Ecto neural progenitor cell (in vitro differentiated cells): ENCODE measurements around the gene SDCCAG8.

ENCODE experiments used
- DNase-seq: peaks from one replicate; pipeline ENCODE4 v3.0.0-alpha.2; 2018; ENCODE audit warnings: low spot score

The SDCCAG8 gene

DNA sequence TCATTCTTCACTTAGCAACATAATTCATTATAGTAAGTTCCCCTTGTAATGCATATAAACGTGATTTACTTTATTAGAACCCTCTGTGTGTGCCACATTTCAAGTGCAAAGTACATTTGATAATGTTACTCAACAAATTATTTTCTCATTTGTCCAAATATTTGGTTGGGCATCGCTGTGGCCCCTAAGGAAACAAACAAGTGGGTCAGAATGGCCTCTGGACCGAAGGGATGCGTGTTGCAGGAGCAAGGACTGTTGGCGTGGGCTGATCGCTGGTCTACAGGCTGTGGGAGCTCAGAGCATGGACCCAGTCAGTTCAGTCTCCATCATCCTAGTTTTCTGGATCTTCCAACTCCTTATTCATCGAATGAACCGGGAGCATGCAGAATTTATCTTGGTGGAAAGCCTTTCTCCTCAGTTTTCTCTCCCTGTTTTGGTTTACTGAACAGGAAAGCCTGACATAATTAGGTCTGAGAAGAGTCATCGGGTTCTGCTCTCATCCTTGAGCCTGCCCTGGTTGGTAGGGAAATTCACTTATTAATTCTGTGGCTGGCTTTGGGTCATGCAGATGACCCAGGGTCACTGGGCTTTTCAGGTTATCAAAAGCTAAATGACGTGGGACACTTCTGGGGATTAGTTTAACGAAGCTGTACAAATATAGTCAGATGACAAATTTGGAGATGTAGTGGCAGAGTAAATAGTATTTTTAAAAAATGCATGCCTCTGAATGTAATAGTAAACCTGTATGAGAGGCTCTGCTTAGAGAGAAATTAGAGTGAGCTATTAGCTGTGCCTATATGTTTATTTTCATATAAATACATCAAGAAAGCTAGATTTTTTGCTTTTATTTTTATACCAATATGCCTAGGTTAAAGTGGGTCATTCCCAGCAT lies 200.2 kb downstream of the SDCCAG8 start:
- DNase-seq: no peak

DNA sequence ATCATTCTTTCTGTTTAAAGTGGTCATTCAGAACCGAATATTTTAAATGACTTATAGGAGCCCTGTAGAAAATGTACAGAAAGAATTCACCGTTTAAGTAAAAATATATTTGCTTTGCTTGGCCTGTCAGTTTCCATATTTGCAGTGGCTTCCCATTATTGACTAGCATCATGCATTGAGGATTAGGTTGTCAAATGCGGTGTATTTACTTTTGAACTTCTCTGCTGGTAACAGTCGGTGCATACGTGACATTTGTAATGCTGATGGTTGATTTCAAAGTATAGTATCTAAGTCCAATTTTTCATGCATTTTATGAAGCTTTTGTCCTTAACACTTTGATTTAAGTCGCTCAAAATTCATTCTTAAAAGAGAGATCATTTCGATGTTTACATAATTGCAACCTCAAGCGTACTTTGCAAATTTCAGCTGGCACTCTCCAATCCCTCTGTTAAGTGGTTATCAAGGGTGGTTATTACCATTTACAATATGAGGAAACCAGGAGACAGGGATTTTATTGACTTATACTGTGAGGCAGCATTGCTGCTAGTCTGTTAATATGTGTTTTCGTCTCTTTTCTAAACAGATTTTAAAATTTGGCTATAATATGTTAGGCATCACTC lies 201.6 kb downstream of the SDCCAG8 start:
- DNase-seq: no peak

DNA sequence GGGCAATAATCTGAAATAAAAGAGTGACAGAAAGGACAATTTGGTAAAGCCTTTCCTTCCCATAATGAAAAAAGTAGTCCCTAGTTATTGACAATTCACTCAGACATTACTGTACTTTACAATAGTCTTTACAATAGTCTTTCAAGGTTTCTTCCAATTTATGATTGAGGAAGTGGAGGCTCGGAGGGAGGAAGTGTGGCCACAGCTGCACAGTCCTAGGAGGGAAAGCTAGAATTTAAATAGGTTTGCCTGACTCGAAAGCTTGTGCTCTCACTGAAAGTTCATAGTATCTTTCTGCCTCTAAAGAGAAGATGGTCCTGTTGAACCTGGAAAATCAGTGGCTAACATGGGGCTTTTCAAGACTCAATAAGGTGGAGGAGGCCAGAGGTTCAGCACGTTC lies 203.2 kb downstream of the SDCCAG8 start:
- DNase-seq: no peak

DNA sequence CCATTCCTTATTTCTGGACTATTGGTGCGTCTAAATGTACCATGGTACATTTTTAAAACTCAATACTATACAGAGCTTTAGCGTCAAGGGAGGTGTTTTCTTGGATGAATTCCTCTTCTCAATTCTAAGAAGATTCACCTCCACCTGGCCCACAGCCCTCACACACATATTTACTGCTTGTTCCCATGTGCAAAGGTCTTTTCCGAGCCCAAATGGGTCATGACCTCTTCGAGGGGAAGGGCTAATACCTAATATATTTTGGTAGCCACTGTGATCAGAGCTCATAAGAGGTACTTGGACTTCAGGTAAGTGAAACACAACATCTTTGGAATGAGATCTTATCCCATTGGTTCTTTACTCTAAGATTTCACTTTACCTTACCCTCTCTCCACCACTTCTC lies 205.9 kb downstream of the SDCCAG8 start:
- no peak for DNase-seq

DNA sequence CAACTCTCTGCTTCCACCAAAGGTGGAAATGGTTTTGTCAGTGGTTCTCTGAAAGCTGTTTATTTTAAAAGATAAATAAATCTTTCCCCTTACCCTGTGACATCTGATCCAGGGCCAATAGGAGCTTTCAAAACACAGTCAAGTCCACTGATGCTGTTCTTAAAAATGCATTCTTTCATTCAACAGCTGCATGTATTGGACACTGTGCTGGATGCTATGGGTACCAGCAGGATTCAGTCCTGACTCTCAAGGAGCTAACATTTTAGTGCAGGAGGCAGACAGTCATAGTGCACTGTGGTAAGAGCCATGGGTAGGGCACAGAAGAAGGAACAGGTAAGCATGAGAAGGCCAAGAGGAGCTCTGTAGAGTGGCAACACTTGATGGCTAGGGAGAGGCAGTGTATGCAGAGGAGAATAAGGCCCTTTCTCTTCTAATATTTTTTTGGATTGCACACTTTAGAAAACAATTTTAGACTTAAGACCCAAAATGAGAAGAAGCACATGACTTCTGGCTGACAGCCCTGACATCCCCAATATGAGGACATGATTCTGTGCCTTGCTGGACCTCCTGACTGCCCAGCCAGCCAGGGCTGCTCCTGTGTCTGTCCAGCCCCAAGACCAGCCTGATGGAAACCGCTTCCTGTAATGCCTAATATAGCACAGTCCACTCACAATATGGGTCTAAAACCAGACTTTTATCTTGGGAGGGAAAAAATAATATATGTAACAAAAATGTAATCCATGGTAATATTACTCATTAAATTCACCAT lies 207.3 kb downstream of the SDCCAG8 start:
- no peak for DNase-seq

DNA sequence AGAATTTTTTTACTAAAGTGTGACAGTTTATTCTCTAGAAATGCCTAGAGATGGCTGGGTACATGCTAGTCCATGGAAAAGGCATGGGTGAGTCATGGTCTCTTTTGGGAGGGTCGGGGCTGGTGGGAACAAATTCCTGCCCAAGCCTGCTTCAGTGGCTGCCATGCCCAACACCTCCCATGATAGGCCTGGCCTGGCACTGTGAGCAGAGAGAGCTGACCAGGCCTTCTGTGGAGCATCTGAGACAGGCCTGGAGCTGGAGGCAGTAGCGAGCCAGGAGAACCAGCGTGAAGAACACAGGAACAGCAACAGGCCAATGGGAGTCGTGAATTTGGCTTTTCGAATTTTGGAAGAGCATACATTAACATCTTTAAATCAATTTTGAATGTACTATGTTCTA lies 209.2 kb downstream of the SDCCAG8 start:
- peak; percentile 34 for DNase-seq

DNA sequence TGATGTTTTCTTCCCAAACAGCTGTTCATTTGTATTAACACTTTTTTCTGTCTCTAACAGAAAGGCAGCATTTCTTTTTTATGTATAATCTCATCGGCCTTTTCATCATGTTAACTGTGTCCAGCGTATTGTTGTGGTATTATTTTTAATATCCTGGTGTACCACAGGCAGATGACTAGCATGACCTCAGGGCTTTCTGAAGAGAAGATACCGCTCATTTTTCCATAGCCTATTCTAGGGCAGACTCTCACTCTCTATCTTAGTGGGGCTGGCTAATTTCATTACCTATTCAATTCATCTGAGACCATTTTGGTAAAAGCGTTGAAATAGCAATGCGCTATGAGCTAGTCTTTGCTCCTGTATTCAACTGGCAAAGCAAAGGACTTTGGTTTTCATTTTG lies 209.9 kb downstream of the SDCCAG8 start:
- no peak for DNase-seq

DNA sequence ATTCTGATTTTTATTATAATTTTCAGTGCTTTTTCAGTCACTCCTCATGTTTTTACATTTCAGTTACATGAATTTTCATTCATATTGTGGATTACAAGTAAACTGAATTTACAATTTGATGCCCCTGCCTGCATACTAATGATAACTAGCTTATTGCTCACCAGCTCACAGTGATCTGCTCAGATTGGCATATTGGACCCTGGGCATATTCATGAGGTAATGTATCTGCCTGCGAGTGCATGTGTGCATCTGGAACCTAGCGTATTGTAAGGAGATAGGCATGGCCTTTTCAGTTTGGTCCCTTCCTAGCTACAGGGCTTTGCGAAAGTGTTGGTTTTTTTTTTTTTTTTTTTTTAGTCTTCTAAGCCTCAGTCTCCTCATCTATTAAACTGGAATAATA lies 213.7 kb downstream of the SDCCAG8 start:
- no peak for DNase-seq

DNA sequence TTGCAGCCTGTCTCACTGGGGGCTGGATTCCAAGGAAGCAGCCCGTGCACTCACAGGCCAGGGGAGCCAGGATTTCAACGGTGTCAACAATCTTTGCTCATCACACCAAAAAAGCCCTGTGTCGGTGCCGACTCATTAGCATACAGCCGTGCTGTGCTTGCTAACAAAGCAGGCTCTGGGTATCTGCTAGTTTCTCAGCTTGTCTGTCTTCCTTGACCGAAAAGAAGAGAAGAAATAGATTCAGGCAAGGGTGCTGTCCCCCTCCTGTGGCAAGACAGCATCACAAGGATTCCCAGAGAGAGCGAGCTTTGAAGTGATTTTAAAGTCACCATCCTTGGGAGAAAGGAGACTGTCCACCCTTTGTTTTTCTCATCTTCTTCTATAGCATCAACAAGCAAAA lies 214.7 kb downstream of the SDCCAG8 start:
- no peak for DNase-seq

DNA sequence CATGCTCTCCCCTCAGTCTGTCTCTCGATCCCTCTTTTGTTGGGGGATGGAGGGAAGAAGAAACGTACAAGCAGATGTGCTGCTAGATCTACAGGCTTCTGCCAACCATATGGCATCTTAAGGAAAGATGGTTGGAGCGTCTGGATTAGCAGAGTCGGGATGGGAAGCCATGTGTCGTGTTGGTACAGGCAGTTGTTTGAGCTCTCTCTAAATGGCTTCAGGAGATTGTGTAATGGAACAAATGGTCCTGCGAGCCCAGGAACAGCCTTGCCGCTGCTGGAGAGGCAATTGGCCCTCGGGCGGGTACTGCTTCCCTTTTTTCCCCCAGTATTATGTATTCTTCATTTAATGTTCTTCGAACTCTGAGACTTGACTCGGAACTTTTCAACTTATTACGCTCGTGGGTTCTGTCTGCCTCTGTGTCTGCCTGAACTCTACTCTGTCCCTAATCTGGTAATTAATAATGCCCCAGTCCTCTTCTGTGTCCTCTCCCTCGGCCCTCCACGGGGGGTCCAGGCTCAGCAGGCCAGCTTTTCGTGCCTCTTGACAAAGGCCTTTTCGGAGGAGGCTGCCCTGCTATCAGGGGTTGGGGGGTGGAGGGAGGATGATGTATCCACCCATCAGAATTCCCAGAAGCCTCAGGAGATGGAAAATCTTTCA lies 215.3 kb downstream of the SDCCAG8 start:
- DNase-seq: no peak

DNA sequence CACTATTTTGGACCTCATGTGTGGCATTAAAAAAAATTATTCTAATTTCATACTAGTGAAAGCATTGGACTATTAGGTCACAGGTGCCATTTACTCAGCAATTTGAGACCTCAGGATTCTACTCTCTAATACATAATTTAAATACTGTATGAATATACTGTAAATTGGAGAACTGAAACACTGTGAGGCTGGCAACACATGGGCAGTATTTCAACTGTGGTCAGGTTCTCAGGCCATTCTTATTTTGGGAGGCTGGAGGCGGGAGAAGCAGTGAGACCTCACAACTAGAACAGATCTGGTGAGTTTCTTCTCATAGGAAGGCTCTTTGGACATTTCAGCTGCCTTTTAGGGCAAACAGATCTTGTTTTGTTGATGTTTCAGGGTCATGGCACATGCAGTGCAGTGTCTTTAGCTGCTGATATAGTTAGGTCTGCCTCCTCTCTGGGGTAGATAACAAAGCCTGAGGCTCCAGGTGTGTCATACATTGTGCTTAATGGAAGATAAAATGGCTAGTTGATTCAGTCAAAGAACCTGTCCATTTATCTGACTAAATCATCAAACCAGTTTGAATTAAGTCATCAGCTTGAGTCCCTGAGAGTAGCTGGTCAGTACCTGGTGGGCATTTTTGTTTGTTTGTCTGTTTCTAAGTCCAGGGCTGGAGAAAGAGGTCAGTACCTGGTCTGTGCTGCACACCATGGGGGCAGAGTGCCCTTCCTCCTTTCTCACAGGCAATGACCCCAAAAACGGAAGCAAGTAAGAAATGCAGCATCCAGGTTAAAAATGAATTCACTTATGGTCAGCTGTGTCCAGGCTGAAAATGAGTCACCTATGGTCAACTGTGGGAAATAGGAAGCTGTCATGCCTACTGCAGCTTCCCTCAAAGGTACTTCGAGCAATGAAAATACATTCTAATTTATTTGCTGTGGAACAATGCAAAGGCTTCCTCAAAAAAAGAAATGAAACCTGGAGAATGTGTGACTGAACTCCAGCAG lies 216.2 kb downstream of the SDCCAG8 start:
- no peak for DNase-seq

DNA sequence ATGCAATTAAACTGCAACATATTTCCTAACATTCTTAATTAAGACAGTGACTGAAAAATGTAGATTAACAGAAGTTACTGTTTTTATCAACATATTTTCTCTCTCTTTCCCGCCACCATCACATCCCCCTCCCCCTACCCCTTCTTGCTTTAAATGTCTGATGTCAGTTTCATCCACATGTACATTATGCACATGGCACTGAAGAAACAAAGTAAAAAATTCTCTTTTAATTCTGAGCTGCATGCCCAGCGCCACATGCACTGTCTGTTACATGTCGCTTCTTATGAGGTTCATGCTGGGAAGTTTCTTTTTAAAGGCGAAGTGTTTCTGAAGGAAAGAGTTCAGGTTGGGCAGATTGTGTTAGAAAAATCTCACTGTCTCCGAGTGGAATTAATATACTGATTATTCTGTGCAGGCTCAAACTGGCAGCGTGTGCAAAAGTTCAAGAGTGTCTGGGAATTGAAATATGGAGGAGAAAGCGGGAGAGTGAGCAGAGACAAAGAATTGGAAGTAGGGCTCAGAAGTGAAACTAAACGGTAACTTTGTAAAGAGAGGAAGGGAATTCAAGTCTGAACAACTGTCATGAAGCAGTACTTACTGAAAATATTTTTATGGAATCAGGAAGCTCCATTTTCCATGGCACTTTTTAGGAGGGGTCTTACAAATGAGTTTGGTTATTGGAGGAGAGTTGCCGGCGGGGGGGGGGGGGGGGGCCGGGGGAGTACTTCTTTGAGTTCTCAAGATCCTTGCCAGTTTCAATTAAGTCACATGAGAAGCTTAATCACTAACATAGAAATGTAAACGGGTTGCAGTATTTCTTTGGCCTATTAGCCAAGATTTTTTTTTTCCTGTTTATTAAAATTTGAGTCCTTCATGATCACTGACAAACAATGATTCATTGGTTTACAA lies 217.6 kb downstream of the SDCCAG8 start:
- no peak for DNase-seq

DNA sequence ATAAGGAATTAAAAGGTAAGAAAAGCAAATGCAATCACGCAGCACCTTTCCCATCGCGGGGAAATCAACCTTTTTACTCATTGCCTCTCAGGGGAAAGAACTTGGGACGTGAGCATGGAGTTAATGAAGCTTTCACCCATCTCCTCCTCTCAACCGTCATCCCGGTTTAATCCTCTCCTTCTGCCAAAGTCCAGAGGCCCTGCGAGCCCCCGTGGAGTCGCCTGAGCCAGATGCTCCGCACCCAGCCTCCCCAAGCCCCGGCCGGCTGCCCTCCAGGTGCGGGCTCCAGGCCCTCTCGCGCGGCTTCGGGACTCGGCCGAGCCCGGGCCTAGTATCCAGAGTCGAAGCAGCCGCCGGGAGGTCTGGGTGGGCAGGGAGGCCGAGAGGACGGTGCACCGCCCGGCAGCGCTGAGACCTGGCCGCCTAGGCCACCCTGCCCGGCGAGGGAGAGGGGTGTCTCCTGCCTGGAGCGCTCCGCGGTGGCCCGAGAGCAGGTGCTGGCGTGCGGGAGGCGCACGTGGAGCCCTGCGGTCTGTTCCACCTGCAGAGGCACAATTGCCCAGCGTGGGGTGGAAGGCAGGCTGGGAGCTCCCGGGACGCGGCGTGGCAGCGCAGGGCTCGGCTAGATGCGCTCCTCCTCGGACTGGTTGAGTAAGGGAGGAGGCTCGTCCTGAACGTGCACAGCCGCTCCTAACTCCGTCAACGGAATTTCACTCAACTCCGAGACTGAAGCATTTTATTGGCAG lies 218.5 kb downstream of the SDCCAG8 start:
- DNase-seq: peak; percentile 62

DNA sequence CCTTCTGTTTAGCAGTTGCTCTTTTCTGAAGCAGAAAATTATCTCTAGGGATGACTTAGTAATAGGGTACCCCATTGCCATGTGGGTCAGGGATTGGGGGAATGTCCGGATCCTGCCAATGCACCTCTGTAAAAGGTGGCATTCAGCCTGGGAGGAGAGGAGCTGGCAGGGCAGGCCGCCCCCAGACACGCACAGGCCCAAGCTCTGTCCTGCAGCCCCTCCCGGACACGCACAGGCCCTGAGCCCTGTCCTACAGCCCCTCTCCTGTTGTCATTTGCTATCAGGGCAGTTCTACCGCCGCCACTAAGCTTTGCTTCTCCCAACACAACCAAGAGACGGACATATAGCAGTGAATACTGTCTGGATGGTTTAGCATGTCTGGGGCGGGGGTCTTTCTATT lies 219.1 kb downstream of the SDCCAG8 start:
- DNase-seq: no peak

DNA sequence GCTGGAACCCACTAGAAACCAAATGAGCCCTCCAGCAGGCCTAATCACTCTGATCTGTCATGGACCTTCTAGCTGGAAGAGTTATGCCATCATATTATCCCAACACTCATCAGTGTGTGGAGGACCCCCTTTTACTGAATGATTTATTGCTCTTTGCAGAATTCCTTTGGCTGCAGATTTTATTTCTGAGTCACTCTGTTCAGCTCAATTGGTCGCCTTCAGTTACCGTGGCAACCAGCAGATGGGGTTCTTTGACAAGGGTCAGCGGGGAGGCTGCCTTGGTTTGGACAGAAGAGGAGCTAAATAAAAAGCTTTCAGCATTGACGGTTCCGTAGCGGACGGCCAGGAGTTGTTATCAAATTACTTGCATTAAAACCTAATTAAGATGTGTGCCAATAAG lies 220.1 kb downstream of the SDCCAG8 start:
- peak; percentile 65 for DNase-seq

DNA sequence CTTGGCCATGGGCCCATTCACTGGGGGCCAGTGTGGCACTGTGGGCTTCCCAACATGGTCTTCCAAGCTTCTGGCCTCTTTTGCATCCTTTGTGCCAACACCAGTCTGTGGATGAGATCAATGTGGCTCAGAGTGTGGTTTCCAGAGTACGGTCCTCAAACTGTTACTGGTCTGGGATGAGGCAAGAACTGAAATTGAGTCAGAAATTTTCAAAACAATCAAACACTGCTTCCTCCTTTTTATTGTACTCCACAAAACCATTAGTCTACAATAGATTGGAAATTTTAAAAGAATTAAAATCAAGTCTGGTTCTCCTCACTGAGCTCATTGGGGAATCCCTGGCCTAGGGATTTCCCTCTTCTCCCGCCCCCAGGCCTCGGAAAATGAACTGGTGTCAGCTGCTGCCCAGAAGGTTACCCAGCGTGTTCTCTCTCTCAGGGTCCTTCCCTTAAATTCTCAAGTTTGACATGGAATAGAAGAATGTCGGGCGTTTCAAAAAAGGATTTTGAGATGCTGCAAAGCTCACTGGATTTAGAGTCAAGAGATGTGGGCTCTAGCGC lies 222.0 kb downstream of the SDCCAG8 start:
- DNase-seq: no peak

DNA sequence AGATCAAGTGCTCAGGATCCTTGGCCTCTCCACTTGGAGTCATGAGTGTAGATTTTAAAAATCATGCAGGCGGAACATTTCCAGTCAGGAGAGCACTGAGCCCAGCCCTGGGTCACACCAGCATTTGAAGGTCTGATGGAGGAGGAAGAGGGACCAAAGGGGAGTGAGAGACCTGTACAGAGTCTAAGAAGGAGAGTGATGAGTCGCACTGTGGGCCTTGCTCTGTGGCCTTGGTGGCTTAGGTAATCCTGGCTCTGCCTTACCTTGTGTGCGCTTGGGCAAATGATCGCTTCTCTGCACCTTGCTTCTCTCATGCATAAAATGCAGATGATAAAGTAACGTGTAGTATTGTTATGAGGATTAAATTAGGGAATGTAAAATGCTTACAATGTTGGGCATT lies 225.3 kb downstream of the SDCCAG8 start:
- no peak for DNase-seq

DNA sequence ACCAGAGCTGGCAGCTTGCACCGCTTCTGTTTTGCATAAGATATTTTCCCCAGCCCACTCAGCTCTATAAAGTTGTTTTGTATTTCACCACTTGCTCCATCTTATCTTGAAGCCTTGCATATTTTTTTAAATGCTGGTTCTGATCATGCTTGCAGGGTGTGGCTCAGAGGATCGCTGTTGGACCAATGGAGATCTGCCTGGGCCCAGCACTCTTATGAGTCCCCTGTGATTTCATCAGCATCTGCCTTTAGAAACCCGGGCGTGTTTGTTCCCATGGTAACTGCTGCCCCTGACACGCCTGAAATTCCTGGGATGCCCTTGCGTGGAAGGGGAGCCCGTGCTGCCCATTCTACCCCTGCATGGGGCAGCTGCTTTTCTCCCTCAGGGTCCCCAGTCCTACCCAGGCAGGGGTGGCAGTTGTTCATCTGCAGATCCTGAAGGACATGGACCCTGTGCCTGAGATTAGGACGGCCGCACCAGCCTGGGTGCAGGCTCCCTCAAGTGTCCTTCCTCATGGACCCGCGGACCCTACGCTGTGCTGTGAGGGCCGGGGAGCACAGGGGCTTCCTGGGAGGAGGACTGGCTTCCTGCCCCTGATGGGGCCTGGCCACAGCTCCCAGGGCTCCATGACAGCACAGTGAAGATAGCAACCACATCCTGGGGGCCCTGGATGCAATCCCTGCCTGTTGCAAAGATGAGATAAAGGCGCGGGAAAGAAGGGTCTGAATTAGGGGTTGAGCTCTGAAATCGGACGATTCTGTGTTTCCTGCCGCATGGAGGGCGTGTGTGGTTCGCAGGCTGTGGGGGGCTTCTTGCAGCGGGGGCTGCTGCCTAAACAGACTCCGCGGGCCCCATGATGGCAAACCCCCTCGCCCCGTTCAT lies 226.5 kb downstream of the SDCCAG8 start:
- no peak for DNase-seq
